Lower leg skin (tissue), 3 donors: Measurements from ENCODE around the gene OR52B4.
"Not testable (repeated sequence)": the region's sequence is repeated elsewhere in the genome, so short reads cannot be mapped to it uniquely, and the experiment has no call there.

ENCODE experiments used
- CTCF ChIP-seq, 3 donors: fragments of 450-650 bp; IDR thresholded peaks; one replicate each; pipeline ENCODE4 v1.5.1; 2016; ENCODE audit warnings: antibody characterized with exemption in 3 of 3, mild to moderate bottlenecking in 3 of 3, moderate library complexity in 2 of 3
- POLR2A ChIP-seq, 2 donors: fragments of 450-650 bp; IDR thresholded peaks; one replicate each; pipeline ENCODE4 v1.6.1; 2016 to 2017; ENCODE audit warnings: antibody characterized with exemption in 2 of 2, mild to moderate bottlenecking in 1 of 2, moderate library complexity in 1 of 2

GRCh38 chr11:4345366-4345765 lies 22.8 kb downstream of the OR52B4 start:
- TF ChIP-seq CTCF, POLR2A (IDR thresholded peaks at IDR 0.05): not testable (repeated sequence)
